ENCODE measurements around the gene ZNF433. TPM values are rescaled to one million over a fixed set of nuclear protein-coding genes. Genes with fewer than 3 reads are reported as not detected.

Gene ZNF433
- total and polyA plus RNA-seq, 10 of the 15 experiments (the other 5 are each of a cell fraction or from before 2014, with no cell fraction given): 0.79 to 2.9 (median 1.7) TPM

DNA sequence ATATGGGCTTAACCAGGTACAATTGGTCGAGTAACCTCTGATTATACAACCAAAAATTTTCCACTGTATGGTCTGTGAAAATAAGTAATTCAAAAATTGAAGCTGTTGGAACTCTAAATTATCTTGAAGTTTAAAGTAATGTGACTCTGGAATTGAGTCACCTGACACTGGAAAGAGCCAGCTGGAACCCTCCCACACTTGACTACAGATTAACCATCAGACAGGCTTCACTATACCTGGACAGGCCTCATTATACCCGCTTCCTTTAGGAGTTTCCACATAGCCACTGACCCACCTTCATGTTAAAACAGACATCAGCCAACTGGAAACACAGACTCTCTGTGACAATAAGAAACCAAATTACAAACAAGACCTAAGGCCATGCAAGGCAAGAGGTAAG, 1.3 kb downstream of the ZNF433 start (continued):
- TF ChIP-seq, protein P1, sequence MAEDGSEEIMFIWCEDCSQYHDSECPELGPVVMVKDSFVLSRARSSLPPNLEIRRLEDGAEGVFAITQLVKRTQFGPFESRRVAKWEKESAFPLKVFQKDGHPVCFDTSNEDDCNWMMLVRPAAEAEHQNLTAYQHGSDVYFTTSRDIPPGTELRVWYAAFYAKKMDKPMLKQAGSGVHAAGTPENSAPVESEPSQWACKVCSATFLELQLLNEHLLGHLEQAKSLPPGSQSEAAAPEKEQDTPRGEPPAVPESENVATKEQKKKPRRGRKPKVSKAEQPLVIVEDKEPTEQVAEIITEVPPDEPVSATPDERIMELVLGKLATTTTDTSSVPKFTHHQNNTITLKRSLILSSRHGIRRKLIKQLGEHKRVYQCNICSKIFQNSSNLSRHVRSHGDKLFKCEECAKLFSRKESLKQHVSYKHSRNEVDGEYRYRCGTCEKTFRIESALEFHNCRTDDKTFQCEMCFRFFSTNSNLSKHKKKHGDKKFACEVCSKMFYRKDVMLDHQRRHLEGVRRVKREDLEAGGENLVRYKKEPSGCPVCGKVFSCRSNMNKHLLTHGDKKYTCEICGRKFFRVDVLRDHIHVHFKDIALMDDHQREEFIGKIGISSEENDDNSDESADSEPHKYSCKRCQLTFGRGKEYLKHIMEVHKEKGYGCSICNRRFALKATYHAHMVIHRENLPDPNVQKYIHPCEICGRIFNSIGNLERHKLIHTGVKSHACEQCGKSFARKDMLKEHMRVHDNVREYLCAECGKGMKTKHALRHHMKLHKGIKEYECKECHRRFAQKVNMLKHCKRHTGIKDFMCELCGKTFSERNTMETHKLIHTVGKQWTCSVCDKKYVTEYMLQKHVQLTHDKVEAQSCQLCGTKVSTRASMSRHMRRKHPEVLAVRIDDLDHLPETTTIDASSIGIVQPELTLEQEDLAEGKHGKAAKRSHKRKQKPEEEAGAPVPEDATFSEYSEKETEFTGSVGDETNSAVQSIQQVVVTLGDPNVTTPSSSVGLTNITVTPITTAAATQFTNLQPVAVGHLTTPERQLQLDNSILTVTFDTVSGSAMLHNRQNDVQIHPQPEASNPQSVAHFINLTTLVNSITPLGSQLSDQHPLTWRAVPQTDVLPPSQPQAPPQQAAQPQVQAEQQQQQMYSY (CRISPR knock-in tag; IDR thresholded peaks at IDR 0.05): no peak
- TF ChIP-seq SIX5 (IDR thresholded peaks at IDR 0.05; ENCODE audit: low read depth, low read length, severe bottlenecking) (no peak), BCL11A (IDR thresholded peaks at IDR 0.05; ENCODE audit: low read depth, low read length) (no peak), EZH2 (IDR thresholded peaks at IDR 0.05; ENCODE audit: borderline replicate concordance, control insufficient read depth, low read depth, low read length) (no peak), ZNF207 (IDR thresholded peaks at IDR 0.05; ENCODE audit: borderline replicate concordance) (no peak), ZNF217 (IDR thresholded peaks at IDR 0.05) (no peak), IKZF1 (conservative IDR thresholded peaks at IDR 0.05) (no peak), HDAC6 (IDR thresholded peaks at IDR 0.05; ENCODE audit: unreplicated experiment) (no peak)

GRCh38 chr19:12015753-12016116, 19.7 kb downstream of the ZNF433 start:
- FAIRE-seq: no peak
- POLR2A ChIA-PET: no interaction called here
- TF ChIP-seq JUNB (IDR thresholded peaks at IDR 0.05) (no peak), MEF2B (IDR thresholded peaks at IDR 0.05; ENCODE audit: partially characterized antibody, poor library complexity, severe bottlenecking) (no peak), NFXL1 (IDR thresholded peaks at IDR 0.05; ENCODE audit: borderline replicate concordance) (no peak), RB1 (IDR thresholded peaks at IDR 0.05; ENCODE audit: borderline replicate concordance) (no peak), NRF1 (conservative IDR thresholded peaks at IDR 0.05; ENCODE audit: low read depth, low read length) (no peak), PKNOX1 (IDR thresholded peaks at IDR 0.05) (no peak), EED (IDR thresholded peaks at IDR 0.05; ENCODE audit: low read depth) (no peak), NR2F1 (conservative IDR thresholded peaks at IDR 0.05) (no peak), CHD2 (IDR thresholded peaks at IDR 0.05; ENCODE audit: borderline replicate concordance, low read depth, low read length) (no peak)
- TF ChIP-seq, protein P2, sequence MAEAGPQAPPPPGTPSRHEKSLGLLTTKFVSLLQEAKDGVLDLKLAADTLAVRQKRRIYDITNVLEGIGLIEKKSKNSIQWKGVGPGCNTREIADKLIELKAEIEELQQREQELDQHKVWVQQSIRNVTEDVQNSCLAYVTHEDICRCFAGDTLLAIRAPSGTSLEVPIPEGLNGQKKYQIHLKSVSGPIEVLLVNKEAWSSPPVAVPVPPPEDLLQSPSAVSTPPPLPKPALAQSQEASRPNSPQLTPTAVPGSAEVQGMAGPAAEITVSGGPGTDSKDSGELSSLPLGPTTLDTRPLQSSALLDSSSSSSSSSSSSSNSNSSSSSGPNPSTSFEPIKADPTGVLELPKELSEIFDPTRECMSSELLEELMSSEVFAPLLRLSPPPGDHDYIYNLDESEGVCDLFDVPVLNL (IDR thresholded peaks at IDR 0.05; ENCODE audit: low read depth, low read length): no peak

More at GRCh38 chr19:12015753-12016116, 19.7 kb downstream of the ZNF433 start:
- SMC1A ChIA-PET (ENCODE audit: uncharacterized antibody, unreplicated experiment): no interaction called here
- no TSS peak for BruUV-seq (replicated peaks)
- Histone ChIP-seq H3K9me3 (replicated peaks; ENCODE audit: control insufficient read depth, insufficient read depth, low read length) (peaks cover 48% of the 10 kb centered on the region), H3K4me3 (no peak overlapping the region), H3K27me3 (replicated peaks in 1 of 2; ENCODE audit: control insufficient read depth in 2 of 2, insufficient read depth in 2 of 2, low read length in 1 of 2) (no peaks in the 10 kb centered on the region), H3K4me2 (ENCODE audit: control insufficient read depth, insufficient read depth) (no peak overlapping the region), H2AFZ (ENCODE audit: control insufficient read depth, low read depth, low read length) (no peak overlapping the region), H3K9ac (ENCODE audit: control insufficient read depth, insufficient read depth, low read length) (no peak overlapping the region), H3K36me3 (ENCODE audit: control insufficient read depth in 2 of 2, insufficient read depth in 2 of 2, low read length in 1 of 2) (peaks cover 6 to 13% of the 10 kb centered on the region in 2 experiments), H4K20me1 (ENCODE audit: control insufficient read depth, insufficient read depth) (no peaks in the 10 kb centered on the region), H3K79me2 (ENCODE audit: control insufficient read depth, insufficient read depth, low read length) (no peaks in the 10 kb centered on the region), H3K27ac (ENCODE audit: control insufficient read depth, insufficient read depth) (no peak overlapping the region), H3K4me1 (ENCODE audit: control insufficient read depth, insufficient read depth, low read length) (no peaks in the 10 kb centered on the region)
- DNase-seq (ENCODE audit: low read depth, low spot score) (no peak), ATAC-seq (no peak)
- in situ Hi-C loops (cut with MboI): no loop called here
- RAD21 ChIA-PET (ENCODE audit: unreplicated experiment): no interaction called here
- intact Hi-C loops (cut with micrococcal nuclease; ENCODE audit: unreplicated experiment): no loop called here
- 95% methylated on average over 2 of the region's 2 CpGs for whole genome bisulfite sequencing (ENCODE audit: insufficient coverage, insufficient replicate concordance, low lambda C conversion rate, missing lambda C conversion rate)
- CTCF ChIA-PET: no interaction called here

Data from GM12878 (cell line).